HCT116 (cell line): Measurements from ENCODE around the gene VIT.

Experiments used
- CEBPB ChIP-seq: IDR thresholded peaks from 2 replicates; pipeline ENCODE4 v1.6.1; 2012; ENCODE audit warnings: low read depth
- EGR1 ChIP-seq: IDR thresholded peaks from 2 replicates; pipeline ENCODE4 v1.6.1; 2012; ENCODE audit warnings: low read depth
- ELF1 ChIP-seq: IDR thresholded peaks from 2 replicates; pipeline ENCODE4 v1.6.1; 2012; ENCODE audit warnings: low read depth, borderline replicate concordance
- POLR2AphosphoS5 ChIP-seq: IDR thresholded peaks from 2 replicates; pipeline ENCODE4 v1.6.1; 2011; ENCODE audit warnings: mild to moderate bottlenecking, low read depth, low read length, moderate library complexity
- SP1 ChIP-seq: IDR thresholded peaks from 2 replicates; pipeline ENCODE4 v1.6.1; 2012; ENCODE audit warnings: low read depth
- TF ChIP-seq, protein P1 (sequence below), 3 experiments: fragments of 200-600 bp in 1 of 3; sonication (generic) in 1 of 3; IDR thresholded peaks in 2 of 3; conservative IDR thresholded peaks in 1 of 3; 2 replicates each; pipeline ENCODE4 v1.5.1; 2012 to 2017; ENCODE audit warnings: low read depth in 2 of 3, low read length in 2 of 3, antibody characterized with exemption in 1 of 3, borderline replicate concordance in 1 of 3, control low read depth in 1 of 3, mild to moderate bottlenecking in 1 of 3, mixed read lengths in 1 of 3, mixed run types in 1 of 3, moderate library complexity in 1 of 3; ENCODE audit not compliant: insufficient read depth in 1 of 3
- TF ChIP-seq, protein P2 (sequence below): IDR thresholded peaks from 2 replicates; pipeline ENCODE4 v1.6.1; 2012; ENCODE audit warnings: low read depth
- TF ChIP-seq, protein P3 (sequence below): IDR thresholded peaks from 2 replicates; pipeline ENCODE4 v1.6.1; 2012

GRCh38 chr2:36740061-36740460 is 43.6 kb downstream of the VIT start:
- TF ChIP-seq, protein P1, sequence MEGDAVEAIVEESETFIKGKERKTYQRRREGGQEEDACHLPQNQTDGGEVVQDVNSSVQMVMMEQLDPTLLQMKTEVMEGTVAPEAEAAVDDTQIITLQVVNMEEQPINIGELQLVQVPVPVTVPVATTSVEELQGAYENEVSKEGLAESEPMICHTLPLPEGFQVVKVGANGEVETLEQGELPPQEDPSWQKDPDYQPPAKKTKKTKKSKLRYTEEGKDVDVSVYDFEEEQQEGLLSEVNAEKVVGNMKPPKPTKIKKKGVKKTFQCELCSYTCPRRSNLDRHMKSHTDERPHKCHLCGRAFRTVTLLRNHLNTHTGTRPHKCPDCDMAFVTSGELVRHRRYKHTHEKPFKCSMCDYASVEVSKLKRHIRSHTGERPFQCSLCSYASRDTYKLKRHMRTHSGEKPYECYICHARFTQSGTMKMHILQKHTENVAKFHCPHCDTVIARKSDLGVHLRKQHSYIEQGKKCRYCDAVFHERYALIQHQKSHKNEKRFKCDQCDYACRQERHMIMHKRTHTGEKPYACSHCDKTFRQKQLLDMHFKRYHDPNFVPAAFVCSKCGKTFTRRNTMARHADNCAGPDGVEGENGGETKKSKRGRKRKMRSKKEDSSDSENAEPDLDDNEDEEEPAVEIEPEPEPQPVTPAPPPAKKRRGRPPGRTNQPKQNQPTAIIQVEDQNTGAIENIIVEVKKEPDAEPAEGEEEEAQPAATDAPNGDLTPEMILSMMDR (IDR thresholded peaks at IDR 0.05 in 2 of 3, conservative IDR thresholded peaks at IDR 0.05 in 1 of 3; ENCODE audit: borderline replicate concordance in 1 of 3, insufficient read depth in 1 of 3, low read depth in 2 of 3, low read length in 2 of 3), result no peak
- no peak for TF ChIP-seq SP1
- TF ChIP-seq ELF1, result no peak
- no peak for TF ChIP-seq POLR2AphosphoS5
- TF ChIP-seq, protein P2, sequence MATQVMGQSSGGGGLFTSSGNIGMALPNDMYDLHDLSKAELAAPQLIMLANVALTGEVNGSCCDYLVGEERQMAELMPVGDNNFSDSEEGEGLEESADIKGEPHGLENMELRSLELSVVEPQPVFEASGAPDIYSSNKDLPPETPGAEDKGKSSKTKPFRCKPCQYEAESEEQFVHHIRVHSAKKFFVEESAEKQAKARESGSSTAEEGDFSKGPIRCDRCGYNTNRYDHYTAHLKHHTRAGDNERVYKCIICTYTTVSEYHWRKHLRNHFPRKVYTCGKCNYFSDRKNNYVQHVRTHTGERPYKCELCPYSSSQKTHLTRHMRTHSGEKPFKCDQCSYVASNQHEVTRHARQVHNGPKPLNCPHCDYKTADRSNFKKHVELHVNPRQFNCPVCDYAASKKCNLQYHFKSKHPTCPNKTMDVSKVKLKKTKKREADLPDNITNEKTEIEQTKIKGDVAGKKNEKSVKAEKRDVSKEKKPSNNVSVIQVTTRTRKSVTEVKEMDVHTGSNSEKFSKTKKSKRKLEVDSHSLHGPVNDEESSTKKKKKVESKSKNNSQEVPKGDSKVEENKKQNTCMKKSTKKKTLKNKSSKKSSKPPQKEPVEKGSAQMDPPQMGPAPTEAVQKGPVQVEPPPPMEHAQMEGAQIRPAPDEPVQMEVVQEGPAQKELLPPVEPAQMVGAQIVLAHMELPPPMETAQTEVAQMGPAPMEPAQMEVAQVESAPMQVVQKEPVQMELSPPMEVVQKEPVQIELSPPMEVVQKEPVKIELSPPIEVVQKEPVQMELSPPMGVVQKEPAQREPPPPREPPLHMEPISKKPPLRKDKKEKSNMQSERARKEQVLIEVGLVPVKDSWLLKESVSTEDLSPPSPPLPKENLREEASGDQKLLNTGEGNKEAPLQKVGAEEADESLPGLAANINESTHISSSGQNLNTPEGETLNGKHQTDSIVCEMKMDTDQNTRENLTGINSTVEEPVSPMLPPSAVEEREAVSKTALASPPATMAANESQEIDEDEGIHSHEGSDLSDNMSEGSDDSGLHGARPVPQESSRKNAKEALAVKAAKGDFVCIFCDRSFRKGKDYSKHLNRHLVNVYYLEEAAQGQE, result no peak
- TF ChIP-seq CEBPB, result no peak
- TF ChIP-seq, protein P3, sequence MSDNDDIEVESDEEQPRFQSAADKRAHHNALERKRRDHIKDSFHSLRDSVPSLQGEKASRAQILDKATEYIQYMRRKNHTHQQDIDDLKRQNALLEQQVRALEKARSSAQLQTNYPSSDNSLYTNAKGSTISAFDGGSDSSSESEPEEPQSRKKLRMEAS, result no peak
- no peak for TF ChIP-seq EGR1
